Calu3 (cell line): ENCODE measurements around the gene TLR1. TPM values are rescaled to one million over a fixed set of nuclear protein-coding genes. Genes with fewer than 3 reads are reported as not detected.
A peak's percentile ranks its signal among the peaks of the same experiment; 100 is the strongest.

Experiments used
- BruUV-seq: library from RNA; stranded (reverse); fragments of 400-500 nt; replicated peaks from 2 replicates; lab custom pipeline; 2021; lab: Mats Ljungman, UMichigan
- CTCF ChIA-PET: fragments of 300-600 bp; sonication (Branson Sonifier 250); formaldehyde crosslinking; loops from one replicate; lab custom pipeline; 2022; ENCODE audit warnings: antibody characterized with exemption; lab: Charles Lee
- DNase-seq: peaks from one replicate; pipeline ENCODE4 v3.0.0; 2022
- H3K27ac Mint-ChIP-seq: one replicate; pipeline ENCODE4 v1.8.0; 2022; ENCODE audit warnings: mixed read lengths; ENCODE audit not compliant: unreplicated experiment
- H3K27me3 Mint-ChIP-seq: one replicate; pipeline ENCODE4 v1.8.0; 2022; ENCODE audit warnings: mixed read lengths; ENCODE audit not compliant: unreplicated experiment
- H3K36me3 Mint-ChIP-seq: one replicate; pipeline ENCODE4 v1.8.0; 2022; ENCODE audit warnings: mild to moderate bottlenecking, moderate library complexity, mixed read lengths; ENCODE audit not compliant: insufficient read depth, unreplicated experiment
- H3K4me1 Mint-ChIP-seq: one replicate; pipeline ENCODE4 v1.8.0; 2022; ENCODE audit warnings: mild to moderate bottlenecking, low read depth, mixed read lengths; ENCODE audit not compliant: unreplicated experiment
- H3K4me3 Mint-ChIP-seq: one replicate; pipeline ENCODE4 v1.8.0; 2022; ENCODE audit warnings: mild to moderate bottlenecking, low read depth, moderate library complexity, mixed read lengths; ENCODE audit not compliant: unreplicated experiment
- H3K9me3 Mint-ChIP-seq: one replicate; pipeline ENCODE4 v1.8.0; 2022; ENCODE audit warnings: low read depth, mixed read lengths; ENCODE audit not compliant: unreplicated experiment
- CTCF ChIP-seq: fragments of 200-600 bp; IDR thresholded peaks from one replicate; pipeline ENCODE4 v1.8.0; 2022; ENCODE audit warnings: antibody characterized with exemption; ENCODE audit not compliant: unreplicated experiment
- intact Hi-C: fragments of 100-400 bp; cut with micrococcal nuclease; formaldehyde crosslinking; loops from one replicate; pipeline ENCODE4 v1.10.0; 2022; ENCODE audit not compliant: unreplicated experiment
- total RNA-seq: library from RNA; stranded (reverse); gene quantifications from 2 replicates; pipeline ENCODE4 v1.2.3, GENCODE V29; 2022

TLR1 gene
- total RNA-seq, 1 experiment from 2014 or later = 1.3 TPM

GRCh38 chr4:38821739-38822138 lies 17.1 kb upstream of the TLR1 start:
- DNase-seq = no peak
- Mint-ChIP-seq H3K9me3 (peaks cover 2% of the 10 kb centered on the region), H3K4me1 (peaks cover 22% of the 10 kb centered on the region), H3K27me3 (peaks cover 17% of the 10 kb centered on the region), H3K27ac (no peak overlapping the region), H3K4me3 (no peak overlapping the region), H3K36me3 (no peaks in the 10 kb centered on the region)
- TF ChIP-seq CTCF = no peak
- no TSS peak for BruUV-seq
- intact Hi-C loops = no loop called here
- CTCF ChIA-PET = no interaction called here

DNA sequence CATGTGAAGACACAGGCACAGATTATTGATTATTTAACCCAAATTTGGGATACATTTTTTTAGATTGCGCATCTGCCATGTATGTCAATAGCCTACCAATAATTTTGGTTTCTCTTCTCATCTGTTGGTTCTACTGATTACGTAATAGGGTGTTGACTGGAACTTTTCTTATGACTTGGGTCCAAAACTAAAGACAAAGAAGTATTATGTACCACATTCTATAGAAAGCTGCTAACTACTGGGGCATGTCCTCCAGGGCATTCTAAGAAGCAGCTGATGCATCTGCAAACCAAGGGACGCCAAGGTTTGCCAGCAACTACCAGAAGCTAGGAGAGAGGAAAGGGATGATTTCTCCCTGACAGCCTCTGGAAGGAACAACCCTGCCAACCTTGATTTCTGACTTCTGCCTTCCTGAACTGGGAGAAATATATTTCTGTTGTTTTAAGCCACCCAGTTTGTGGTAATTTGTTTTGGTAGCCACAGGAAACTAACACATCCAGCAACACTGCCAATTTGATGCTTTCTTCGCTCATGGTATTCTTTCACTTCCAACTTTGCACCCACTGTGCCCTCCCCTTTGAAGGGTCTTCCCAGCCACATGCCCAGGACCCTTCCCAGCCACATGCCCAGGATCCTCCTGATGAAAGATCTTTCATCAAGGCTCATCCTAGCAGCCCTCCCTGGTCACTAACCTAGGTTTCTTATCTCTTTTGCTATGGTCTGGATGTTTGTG lies 15.9 kb upstream of the TLR1 start:
- peaks cover 22% of the 10 kb centered on the region for H3K4me1 Mint-ChIP-seq
- peaks cover 5% of the 10 kb centered on the region for H3K27me3 Mint-ChIP-seq
- H3K9me3 Mint-ChIP-seq = peaks cover 2% of the 10 kb centered on the region
- no peak overlapping the region for H3K27ac Mint-ChIP-seq
- no peak for TF ChIP-seq CTCF
- no peak overlapping the region for H3K4me3 Mint-ChIP-seq
- no peak for DNase-seq
- H3K36me3 Mint-ChIP-seq = no peaks in the 10 kb centered on the region
- intact Hi-C loops = no loop called here
- no TSS peak for BruUV-seq
- CTCF ChIA-PET = no interaction called here

DNA sequence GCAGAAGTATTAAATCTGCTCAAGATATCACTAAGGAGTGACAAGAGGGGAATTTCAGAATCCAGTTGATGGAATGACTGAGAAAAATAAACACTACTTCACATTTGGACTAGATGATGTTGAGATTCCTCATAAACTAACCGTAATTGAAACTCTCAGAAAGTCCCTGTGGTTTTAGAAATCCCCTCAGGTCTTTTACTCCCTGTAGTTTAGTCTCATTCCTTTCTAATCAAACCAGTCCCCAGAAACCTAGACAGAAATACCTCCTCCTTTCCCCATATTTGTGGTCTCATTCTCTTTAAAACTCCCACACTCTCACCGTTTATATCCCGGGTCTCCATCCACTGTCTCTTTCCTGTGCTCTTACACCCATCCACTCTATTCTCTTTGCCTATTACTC lies 15.0 kb upstream of the TLR1 start:
- peaks cover 2% of the 10 kb centered on the region for H3K9me3 Mint-ChIP-seq
- CTCF ChIA-PET = no interaction called here
- TF ChIP-seq CTCF = no peak
- H3K4me3 Mint-ChIP-seq = no peak overlapping the region
- H3K4me1 Mint-ChIP-seq = peaks cover 22% of the 10 kb centered on the region
- H3K36me3 Mint-ChIP-seq = no peaks in the 10 kb centered on the region
- H3K27ac Mint-ChIP-seq = no peak overlapping the region
- intact Hi-C loops = no loop called here
- no peaks in the 10 kb centered on the region for H3K27me3 Mint-ChIP-seq
- DNase-seq = no peak
- no TSS peak for BruUV-seq

DNA sequence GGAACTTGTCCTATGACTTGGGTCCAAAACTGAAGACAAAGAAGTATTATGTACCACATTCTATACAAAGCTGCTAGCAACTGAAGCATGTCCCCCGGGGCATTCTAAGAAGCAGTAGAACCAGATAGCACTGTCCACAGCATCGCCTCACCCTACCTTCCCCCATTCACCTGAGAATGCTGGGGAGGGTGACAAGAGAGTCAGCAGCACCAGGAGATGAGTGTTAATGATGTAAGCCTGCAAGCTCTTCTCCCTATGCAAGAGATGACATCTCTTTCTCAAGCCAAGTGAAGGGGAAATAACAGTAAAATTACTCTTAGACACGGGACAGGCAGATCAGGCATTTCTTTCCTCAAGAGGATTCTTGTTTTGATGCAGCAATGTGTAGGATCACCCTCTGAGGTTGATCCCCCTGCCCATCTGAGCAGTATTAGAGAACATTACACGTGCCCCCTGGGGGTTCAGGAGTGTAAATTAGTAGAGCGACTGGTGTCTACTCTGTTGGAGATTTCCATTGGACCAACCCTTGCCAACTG lies 13.9 kb upstream of the TLR1 start:
- TF ChIP-seq CTCF = no peak
- Mint-ChIP-seq H3K4me3 (no peak overlapping the region), H3K27me3 (no peaks in the 10 kb centered on the region), H3K9me3 (peaks cover 2% of the 10 kb centered on the region), H3K36me3 (no peaks in the 10 kb centered on the region), H3K4me1 (peaks cover 22% of the 10 kb centered on the region), H3K27ac (no peak overlapping the region)
- CTCF ChIA-PET = no interaction called here
- intact Hi-C loops = no loop called here
- no TSS peak for BruUV-seq
- DNase-seq = peak; percentile 17
